Stimulated activated CD8-positive, alpha-beta memory T cell treated with anti-CD3 and anti-CD28 coated beads, Interleukin-4, amount 100 ng/mL, for 4 hours (primary cell): ENCODE data around the gene MCEE.
"Not testable (repeated sequence)": the region's sequence is repeated elsewhere in the genome, so short reads cannot be mapped to it uniquely, and the experiment has no call there.

Experiments
- DNase-seq, 2 donors: peaks; one replicate each; pipeline ENCODE4 v3.0.0-alpha.2; 2020; ENCODE audit warnings: low read depth in 2 of 2, low spot score in 1 of 2

The MCEE gene

DNA sequence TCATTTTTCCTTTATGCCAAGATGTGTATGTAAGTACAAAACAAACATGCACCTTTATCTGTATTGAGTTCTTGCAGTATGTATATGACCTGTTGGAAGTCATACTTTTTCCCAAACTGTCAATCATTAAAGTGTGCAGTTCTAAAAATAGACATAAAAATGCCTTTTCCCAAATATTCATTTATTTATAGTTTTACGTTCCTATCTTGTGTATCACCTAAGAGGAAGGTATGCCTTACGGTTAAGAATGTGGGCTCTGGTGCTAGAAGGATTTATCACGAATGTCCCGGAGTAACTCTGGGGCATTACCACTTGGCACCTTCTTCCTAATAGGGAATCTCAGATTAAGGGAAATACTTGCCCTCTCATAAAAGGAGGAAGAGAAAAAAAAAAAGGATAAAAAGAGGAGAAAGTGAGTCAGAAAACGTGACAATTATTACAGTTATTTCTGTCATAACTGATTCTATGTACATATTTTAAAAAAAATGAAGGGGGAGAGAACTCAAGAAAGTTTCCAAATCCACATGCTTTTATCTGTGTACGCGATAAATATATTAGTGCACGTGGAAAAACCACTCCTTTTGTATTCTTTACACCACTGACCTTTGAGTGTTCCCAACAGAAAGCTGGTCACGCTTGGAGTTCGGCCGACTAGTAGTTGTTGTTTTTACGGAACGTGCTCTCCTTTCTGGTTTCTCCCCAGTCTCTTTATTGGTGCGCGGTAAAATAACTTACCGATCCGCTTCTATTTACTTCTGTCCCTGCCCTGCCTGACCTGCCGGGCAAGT is 721 bp downstream of the MCEE start:
- no peak for DNase-seq

DNA sequence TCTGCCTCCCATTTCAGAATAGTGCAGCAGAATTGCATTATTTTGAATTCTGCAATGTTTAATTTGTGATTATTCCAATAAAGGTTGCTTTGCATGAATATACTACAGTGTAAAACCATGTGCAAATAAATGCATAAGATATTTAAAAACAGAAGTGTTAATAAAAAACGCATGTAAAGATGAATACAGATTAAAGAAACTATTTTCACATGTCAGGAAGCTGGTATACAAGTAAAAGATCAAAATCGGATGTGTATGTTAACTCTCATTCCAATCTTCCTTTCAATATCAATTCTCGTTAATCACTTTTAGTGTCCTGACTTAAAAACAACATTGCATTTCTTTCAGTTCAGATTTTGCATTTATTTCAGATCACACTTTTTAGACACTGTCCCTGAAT is 3.1 kb downstream of the MCEE start:
- DNase-seq = no peak

DNA sequence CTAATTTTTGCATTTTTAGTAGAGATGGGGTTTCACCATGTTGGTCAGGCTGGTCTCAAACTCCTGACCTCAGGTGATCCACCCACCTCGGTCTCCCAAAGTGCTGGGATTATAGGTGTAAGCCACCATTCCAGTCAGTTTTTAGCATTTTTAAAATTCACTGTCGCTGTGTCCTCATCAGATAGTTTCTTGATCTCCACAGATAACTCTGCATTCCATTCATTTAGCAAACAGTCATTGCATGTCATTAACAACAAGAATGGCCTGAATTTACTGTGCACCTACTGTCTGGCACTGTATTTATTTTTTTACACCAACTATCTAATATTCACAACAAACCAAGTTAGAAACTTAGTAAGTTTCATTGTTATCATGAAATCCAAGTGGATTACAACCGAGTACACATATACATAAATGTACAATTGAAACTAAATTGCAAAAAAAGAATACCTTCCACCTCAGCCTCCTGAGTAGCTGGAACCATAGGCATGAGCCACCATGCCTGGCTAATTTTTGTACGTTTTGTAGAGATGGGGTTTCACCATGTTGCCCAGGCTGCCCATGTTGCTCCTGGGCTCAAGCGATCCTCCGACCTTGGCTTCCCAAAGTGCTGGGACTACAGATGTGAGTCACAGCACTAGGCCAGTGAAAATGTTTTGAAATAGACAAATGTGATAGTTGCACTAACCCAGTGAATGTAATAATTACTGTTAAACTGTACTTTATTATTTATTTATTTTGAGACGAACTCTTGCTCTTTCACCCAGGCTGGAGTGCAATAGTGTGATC is 4.3 kb downstream of the MCEE start:
- no peak for DNase-seq

DNA sequence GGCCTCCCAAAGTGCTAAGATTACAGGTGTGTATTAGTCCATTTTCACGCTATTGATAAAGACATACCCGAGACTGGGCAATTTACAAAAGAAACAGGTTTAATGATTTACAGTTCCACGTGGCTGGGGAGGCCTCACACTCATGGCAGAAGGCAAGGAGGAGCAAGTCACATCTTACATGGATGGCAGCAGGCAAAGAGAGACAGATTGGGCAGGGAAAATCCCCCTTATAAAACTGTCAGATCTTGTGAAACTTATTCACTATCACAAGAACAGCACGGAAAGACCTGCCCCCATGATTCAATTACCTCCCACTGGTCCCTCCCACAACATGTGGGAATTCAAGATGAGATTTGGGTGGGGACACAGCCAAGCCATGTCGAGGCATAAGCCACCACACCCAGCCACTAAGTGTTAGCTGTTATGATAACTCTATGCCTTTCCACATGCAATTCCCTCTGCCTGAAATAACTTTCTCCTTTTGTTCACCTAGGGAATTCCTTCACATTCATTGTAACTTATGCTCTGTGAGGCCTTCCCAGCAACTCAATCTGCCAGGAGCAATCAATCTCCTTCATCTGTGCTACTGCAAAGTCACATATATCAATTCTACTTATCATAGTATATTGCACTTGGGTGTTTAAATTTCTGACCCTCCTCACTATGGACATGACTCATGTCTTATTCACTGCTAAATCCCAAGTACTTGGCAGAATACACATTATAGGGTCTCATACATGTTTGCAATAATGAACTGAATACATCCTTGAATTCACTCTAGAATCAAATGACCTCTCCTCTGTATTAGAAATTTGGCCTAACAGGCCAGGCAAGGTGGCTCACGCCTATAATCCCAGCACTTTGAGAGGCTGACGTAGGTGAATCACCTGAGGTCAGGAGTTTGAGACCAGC is 7.4 kb downstream of the MCEE start:
- DNase-seq = no peak

DNA sequence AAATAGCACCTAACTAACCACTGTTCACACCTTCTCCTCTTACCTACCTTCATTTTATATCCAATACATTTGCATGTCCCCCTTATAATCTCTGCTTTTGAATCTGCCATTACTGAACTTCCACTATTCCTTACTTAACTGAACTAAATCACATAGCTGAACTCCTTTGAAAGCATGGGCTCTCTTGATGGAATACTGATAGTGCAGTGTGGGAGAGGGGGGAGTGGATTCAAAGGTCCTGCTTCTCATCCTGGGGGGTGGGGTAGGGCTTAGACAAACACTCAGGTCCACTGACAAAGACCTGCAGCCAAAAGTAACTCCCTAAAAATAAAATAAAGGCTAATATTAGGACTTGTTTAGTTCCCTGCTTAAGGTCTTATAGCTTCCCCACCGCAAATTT is 8.6 kb downstream of the MCEE start:
- DNase-seq = no peak

DNA sequence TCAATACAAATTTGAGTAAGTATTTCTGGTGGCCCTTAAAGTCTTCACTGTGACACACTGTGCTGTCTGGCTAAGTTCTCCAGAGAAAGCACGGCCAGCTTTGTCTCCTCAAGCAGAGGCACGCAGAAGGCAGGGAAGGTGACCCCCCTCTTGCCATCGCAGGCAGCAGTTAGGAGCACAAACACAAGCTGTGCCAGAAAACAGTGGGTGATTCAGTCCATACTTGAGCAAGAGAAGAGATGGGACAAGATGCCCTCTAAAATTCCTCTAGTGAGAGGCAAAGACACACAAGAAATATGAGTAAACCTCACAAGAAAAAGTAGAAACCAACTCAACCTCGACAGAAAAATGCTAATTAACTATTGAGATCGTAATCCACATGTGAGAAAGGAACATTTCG is 9.8 kb downstream of the MCEE start:
- DNase-seq = no peak

DNA sequence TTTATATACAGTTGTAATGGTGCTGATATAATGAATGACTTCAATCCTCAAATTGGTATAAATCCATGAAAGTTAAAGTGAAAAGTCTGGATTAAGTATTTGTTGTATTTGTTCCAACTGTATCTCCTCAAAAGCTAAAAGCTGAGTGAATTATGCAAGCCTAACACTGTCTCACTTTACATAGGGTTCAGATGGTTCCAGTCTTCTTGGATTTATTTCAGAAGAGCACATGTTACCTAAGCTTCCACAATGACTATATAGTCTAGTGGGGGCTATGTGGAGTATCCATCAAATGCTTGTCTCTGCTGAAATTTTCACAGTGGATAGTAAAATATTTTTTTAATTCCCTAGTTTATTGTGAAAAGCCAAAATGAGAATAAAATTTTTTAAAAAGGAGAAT is 13.0 kb downstream of the MCEE start:
- no peak for DNase-seq

DNA sequence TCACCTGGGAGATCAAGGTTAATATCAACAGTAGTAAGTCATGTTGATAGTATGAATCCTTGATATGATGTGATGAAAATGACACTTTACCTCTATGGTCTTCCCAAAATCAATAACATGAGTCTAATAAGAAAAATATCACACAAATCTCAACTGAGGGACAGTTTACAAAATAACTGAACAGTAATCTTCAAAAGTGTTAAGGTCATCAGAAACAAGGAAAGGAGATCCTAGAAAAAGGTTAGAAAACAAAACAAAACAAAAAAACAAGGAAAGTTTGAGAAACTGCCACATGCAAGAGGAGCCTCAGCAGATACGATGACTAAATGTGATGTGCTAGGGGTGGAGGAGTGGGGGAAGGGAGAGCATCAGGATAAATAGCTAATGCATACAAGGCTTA is 16.2 kb downstream of the MCEE start:
- no peak for DNase-seq

DNA sequence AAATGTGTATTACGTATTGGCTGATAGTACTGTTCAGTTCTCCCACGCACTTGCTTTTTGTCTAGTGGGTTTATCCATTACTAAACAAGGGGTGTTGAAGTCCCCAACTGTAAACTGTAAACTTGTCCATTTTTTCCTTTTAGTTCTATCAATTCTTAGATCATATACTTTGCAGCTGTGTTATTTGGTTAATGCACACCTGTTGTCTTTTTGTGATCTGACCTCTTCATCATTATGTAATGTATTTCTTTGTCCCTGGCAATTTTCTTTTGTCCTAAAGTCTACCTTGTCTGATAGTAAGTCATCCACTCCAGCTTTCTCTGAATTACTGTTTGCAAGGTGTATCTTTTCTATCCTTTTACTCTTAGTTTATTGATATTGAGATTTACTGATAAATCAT is 21.9 kb downstream of the MCEE start:
- no peak for DNase-seq

DNA sequence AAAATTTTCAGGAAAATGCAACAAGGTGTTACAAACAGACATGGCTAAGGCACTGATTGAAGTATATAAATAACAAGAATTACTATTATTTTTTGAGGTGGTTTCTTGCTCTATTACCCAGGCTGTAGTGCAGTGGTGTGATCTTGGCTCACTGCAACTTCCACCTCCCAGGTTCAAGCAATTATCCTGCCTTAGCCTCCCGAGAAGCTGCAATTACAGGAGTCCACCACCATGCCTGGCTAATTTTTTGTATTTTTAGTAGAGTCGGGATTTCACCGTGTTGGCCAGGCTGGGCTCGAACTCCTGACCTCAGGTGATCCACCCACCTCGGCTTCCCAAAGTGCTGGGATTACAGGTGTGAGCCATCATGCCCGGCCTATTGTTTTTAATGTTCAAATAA is 23.6 kb downstream of the MCEE start:
- DNase-seq = not testable (repeated sequence)

DNA sequence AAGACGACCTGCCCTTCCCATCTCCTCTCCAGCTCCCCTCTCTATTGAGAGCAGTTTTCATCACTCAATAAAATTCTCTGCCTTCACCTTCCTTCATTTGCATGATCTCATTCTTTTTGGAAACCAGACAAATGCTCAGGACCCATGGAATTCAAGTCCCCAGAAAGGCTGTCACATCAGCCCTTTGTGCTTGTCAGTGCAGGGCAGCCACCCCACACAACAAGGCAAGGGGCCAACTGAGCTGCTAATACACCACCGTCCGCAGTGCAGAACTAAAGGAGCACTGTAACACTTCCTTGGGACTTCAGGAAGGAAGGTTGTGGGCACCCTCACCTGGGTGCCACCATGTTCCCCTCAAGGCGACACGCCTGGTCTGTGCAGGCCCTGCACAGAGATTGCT is 26.2 kb downstream of the MCEE start:
- no peak for DNase-seq

DNA sequence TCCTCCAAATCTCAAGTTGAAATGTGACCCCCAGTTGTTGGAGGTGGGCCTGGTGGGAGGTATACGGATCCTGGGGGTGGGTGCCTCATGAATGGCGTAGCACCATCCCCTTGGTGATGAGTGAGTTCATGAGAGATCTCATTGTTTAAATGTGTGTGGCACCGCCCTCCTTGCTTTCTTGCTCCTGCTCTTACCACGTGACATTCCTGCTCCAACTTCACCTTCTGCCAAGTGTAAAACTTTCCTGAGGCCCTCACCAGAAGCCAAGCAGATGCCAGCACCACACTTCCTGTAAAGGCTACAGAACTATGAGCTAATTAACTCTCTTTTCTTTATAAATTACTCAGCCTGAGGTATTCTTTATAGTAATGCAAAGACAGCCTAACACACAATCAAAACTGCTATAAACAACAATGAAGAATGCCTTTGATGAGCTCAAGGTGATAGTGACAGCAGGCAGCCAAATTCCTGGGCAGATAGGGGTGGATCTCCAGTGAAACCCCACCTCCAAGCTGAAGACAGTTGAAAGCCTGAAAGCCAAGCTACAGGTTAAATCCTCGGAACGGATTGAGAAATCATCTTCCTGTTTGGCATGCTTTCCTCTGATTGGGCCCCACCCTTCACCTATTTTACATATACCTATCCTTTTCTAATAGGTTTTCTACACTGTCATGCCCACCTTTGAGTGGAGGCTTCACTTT is 26.9 kb downstream of the MCEE start:
- DNase-seq = no peak

DNA sequence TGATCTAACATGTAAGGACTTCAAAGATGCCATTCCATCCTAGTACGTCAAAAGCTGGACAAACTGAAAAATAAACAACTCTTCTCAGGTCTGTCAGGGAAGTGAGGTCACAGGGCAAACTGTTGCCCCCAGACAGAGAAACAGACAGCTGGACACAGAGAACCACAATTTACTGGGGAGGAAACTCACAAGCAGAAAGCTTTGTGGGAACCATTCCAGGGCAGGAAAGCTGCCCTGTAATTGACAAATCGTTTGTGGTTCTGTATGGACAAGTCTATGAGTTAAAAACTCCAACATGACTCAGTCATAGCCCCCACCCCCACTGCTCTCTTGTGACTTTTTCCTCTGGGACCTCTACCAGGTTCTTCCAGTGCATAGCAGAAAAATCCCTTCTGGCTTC is 28.4 kb downstream of the MCEE start:
- no peak for DNase-seq

DNA sequence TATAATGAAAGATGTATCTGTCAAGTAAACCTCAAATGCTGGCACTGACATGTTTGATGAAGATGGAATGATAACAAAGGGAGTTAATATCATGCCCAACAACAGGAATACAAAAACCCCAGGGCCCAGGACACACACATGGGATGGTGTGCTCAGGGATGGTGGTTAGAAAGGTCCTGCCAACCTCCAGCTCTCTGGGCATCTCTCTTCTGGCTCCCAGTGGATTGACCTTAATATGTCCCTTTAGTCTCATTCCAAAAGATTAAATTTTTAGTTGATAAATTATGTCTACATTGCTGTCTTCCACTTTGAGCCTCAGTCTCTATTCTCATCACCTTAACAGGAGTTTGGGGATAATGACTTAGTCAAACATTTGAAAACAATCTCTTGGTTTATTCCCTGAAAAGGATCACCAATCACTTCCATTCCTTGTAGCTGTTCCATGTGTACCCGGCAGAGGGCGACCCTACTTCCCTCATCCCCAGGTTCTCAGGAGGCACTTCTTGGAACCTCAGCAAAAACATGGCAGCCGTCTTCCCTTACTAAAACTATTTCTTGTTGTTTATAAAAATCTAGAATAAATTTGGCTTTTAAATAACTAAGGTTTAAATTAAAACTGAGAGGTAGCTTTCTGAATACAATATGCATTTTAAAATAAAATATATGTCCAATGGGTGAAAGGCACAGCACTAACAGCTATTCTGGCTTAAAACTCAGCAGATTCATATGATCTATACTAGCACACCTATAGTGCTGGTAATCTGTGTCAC is 29.6 kb downstream of the MCEE start:
- no peak for DNase-seq

DNA sequence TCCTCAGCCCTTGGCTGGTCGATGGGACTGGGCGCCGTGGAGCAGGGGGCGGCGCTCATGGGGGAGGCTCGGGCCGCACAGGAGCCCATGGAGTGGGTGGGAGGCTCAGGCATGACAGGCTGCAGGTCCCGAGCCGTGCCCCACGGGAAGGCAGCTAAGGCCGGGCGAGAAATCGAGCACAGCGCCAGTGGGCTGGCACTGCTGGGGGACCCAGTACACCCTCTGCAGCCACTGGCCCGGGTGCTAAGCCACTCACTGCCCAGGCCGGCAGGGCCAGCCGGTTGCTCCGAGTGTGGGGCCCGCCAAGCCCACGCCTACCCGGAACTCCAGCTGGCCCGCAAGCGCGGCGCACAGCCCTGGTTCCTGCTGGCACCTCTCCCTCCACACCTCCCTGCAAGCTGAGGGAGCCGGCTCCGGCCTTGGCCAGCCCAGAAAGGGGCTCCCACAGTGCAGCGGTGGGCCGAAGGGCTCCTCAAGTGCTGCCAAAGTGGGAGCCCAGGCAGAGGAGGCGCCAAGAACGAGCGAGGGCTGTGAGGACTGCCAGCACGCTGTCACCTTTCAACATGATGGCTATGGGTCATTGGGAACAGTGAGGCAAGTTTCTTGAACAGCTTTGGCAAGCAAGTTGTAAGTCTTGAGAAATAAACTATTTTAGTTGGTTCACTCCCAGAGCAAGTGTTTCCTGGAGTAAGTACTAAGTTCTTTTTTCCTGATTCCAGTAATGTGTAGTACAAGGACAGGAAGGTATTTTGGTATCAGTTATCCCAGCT is 37.4 kb downstream of the MCEE start:
- DNase-seq = not testable (repeated sequence)

DNA sequence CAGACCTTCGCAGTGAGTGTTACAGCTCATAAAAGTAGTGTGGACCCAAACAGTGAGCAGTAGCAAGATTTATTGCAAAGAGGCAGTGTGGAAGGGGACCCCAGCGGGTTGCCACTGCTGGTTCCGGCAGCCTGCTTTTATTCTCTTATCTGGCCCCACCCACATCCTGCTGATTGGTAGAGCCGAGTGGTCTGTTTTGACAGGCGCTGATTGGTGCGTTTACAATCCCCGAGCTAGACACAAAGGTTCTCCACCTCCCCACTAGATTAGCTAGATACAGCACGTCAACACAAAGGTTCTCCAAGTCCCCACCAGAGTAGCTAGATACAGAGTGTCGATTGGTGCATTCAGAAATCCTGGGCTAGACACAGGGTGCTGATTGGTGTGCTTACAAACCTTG is 38.2 kb downstream of the MCEE start:
- DNase-seq = not testable (repeated sequence)

DNA sequence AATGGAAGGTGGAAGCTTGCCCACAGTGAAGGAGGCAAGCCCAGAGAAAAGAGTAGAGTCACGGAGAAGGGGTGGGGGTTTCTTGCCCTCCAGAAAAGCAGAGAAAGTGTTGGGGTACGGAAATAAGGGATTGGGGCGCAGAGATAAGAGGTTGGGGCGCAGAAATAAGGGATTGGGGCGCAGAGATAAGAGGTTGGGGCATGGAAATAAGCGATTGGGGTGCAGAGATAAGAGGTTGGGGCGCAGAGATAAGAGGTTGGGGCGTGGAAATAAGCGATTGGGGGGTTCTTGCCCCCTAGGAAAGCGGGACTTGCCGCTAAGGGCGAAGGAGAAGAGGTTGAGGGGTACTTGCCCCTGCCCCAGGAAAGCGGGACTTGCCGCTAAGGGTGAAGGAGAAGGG is 40.6 kb downstream of the MCEE start:
- DNase-seq = not testable (repeated sequence)

DNA sequence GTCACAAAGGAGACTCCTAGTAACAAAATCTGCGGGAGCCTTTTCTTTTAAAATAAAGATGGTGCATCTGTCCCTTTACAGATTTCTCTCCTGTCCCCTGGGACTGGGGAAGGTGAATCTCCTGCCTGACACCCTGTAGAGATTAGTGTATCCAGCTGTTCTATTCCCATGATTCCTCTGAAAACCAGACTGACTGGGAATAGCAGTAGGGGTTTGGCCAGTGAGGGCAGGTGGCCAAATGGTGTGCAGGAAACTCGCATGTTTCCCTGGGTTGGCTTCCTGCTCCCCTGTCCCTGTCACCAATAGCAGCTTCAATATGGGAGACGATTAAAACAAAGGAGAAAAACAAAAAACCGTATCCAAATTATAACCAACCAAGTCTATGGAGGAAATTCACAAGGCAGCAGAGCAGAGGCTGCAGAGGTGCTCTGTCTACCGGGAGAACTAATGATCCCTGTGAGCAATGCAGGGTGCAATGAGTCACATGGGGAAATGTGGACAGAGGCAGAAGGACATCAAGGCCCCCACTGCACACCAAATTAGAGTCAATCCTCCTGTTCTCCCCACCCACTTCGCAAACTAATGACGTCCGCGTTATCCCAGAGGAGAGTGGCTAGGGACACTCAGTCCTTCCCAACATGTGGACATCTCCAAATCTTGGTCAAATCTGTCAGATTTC is 44.6 kb downstream of the MCEE start:
- DNase-seq = not testable (repeated sequence)

DNA sequence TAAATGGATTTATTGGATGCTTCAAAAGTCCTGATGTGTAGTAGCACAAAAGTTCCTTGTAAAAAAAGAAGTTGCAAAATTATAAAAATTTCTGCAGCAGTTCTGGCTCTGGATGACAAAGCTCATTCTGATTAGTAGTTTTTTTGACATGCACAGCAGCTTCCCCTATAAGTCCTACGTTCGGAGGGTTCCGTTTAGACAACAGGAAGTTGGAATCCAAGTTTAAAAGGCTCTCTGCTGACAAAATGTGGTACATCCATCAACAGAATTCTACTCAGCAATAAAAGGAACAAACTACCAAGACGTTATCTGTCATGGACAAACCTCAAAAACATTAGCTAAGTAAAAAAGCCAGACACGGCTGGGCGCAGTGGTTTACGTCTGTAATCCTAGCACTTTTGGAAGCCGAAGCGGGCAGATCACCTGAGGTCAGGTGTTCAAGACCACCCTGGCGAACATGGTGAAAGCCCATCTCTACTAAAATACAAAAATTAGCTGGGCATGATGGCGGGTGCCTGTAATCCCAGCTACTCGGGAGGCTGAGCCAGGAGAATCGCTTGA is 46.2 kb downstream of the MCEE start:
- DNase-seq = not testable (repeated sequence)
